Bone marrow (tissue), 2 donors: Measurements from ENCODE around the gene CPNE7.
"Not testable (repeated sequence)": the region's sequence is repeated elsewhere in the genome, so short reads cannot be mapped to it uniquely, and the experiment has no call there.

Experiments
- DNase-seq, 2 donors: peaks; one replicate each; lab custom pipeline; 2025; lab: John Stamatoyannopoulos, UW

CPNE7 gene

GRCh38 chr16:89565506-89566372 is 9.8 kb upstream of the CPNE7 start:
- DNase-seq = peak; percentile 18

DNA sequence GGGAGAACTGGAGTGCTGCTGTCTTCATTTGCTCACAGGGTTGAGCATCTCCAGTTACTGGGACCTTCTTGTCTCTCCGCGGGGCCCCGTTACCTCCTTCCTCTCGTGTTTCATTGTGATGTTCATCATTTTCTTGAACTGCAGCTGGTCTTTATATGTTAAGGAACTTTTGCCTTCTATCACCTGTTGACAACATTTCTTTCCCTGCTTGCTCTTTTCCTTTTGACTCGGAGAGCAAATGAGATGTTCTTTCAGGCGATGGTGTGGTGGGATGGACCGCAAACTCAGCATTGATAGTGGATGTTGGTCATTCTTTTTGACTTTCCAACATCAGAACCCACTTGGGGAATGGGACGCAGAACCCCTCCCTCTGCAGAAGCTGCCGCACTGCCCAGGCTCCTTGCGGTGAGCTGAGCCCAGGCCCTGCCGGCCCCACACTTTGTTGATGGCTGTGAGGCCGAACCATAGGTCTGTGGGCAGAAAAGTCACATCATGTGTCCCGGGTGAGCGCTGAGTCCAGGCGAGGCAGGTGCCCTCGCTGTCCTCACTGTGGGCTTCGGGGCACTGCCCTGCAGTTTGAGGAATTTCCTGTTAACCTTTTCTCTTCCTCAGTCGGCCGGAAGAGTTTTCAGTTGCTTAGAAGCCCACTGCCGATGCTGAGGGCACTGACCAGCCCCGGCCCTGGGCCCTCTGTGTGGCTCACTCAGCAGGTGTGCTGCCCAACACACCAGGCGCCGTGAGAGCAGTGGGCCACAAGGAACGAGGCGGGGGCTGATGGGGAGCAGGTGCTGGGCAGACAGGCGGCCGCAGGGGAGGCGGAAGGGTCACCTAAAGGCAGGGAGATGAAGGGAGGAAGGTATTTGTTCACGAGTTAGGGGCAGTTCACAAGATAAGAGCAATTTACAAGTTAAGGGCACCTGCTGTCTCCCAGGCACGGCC is 7.6 kb upstream of the CPNE7 start:
- DNase-seq = no peak

GRCh38 chr16:89569506-89570341 is 5.8 kb upstream of the CPNE7 start:
- DNase-seq = no peak

GRCh38 chr16:89570342-89570923 is 5.1 kb upstream of the CPNE7 start:
- DNase-seq = no peak

GRCh38 chr16:89570983-89571598 is 4.5 kb upstream of the CPNE7 start:
- not testable (repeated sequence) for DNase-seq

- DNase-seq = no peak
Measured at GRCh38 chr16:89571636-89572035, 3.9 kb upstream of the CPNE7 start.

DNA sequence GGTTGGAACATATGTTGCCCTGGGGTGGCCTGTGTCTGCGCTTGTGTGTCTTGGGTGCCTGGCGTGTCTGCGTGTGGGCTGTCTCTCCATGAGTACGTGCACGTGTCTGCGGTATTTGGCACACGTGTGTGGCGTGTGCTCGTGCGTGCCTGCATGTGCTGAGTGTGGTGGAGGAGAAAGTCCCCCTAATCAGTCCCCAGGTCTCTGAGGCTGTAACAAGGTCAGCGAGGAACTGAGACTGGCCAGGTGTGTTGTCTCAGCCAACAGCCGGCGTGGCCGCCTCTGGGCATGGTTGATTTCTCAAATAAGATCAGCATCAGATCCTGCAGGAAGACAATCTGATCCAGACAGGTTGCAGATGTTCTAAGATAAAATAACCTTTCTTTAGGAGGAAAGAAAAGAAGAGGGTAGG is 3.5 kb upstream of the CPNE7 start:
- DNase-seq = no peak

DNA sequence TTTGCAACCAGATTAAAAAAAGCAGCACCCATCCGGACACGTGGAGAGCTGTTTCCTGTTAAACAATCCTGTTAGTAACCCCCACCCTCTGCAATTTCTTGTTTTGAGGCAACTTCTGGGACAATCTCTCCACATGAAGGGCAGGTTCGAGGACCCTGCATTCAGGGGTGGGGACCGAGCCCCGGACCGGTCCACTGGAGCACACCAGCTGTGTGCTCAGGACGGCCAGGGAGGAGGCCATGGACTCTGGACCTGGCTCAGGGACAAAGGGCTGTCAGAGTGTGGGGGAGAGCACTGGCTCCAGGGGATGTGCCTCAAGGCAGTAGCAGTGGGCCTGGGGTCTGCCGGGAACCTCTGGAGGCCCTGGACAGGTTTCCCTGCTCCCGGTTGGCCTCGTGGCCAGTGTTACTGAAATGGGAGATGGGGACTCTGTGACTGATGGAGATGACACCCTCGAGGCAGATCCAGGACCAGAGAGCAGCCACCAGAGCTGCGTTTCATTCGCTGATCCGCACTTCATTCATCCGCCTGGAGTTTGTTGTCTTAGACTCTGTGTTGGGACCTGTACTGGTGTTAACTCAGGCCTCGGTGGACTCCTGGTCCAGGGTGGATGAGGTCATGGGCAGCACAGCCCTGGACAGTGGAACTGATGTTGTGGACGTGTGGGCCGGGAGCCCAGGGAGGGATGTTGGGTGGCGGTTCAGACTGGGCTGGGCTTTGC is 2.9 kb upstream of the CPNE7 start:
- DNase-seq = no peak

DNA sequence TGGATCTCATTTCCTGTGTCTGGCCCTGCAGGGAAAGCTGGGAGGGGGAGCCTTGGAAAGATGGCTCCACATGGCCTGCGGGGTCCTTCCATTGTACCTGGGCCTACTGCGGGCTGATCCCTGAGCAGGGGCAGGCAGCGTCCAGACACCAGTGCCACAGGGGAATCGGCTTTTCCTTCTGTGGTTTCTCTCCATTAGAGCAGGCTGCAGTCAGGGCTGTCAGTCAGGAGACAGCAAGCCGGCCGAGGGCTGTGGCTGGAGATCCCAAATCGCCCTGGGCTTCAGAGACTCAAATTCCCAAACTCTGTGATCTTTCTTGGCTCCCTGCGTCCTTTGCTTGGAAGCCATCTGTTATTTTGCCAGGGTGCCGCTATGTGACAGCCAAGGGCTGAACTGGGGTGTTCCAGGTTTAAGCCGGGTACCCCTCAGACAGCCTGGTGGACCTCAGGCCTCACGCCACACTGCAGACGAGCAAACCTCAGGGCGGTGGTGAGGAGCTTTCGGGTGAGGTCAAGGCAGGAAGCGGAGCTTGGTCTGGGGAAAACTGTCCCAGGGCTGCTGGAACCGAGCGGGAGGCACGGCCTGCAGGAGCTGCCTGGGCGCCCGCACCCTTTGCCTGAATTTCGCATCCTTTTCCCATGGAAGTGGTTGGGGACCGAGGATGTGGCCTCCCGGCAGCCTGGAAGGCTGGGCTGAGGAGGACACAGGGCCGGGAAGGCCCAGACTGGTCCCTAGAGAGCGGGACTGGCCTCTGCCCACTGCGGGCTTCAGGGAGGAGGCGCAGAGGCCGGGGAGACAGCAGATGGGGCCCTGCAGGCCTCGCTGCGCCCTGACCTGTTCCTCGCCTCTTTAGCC is 1.5 kb upstream of the CPNE7 start:
- no peak for DNase-seq

- DNase-seq = peak; percentile 27 to 38
Measured at GRCh38 chr16:89574681-89575246, 794 bp upstream of the CPNE7 start.

DNA sequence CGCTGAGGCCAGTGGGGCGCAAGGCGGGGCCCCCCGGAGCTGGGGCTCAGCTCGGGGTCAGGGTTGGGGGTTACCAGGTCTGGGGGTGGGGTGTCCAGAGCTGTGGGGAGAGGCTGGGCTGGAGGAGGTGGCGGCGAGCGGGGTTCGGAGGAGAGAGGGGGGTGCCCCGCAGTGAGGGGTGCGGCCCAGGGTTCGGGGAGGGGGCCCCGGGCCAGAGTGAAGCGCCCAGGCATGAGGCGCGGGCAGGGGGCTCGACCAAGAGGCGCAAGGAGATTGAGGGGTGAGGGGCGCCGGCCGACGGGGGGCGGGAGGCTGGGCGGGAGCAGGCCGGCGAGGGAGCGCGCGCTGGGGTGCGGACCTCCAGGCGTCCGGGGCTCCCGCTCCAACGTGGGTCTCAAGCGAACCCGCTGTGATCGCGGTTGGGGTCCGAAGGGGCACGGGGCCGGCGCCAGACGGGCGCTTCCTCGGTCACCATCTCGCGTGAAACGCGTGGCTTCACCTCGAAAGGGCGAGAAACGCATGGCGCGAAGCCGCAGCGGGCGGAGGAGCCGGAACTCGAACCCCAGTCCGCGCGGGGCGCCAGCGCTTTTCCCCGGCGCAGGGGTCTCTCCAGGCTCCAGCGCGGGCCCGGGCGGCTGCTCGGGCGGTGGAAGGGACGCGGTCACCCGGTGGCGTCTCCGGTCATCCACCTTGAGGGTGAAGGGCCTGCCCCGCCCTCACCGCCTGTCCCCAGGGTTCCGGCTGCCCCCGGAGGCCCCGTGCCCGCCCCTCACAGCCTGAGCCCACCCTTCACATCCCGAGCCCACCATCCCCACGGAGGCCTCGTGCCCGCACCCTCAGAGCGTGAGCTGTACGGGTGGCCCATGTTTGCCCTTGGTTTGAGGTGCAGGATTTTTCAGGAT is 846 bp downstream of the CPNE7 start:
- no peak for DNase-seq

- no peak for DNase-seq
Measured at GRCh38 chr16:89577055-89577759, 1.6 kb downstream of the CPNE7 start.

DNA sequence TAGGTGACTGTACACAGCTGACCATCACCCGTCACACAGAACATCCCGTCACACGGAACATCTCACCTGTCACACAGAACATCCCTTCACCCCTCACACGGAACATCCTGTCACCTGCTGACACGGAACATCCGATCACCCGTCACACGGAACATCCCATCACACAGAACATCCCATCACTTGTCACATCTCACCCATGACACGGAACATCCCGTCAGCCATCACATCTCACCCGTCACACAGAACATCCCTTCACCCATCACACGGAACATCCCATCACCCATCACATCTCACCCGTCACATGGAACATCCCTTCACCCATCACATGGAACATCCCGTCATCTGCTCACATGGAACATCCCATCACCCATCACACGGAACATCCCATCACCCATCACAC is 3.8 kb downstream of the CPNE7 start:
- DNase-seq = no peak

DNA sequence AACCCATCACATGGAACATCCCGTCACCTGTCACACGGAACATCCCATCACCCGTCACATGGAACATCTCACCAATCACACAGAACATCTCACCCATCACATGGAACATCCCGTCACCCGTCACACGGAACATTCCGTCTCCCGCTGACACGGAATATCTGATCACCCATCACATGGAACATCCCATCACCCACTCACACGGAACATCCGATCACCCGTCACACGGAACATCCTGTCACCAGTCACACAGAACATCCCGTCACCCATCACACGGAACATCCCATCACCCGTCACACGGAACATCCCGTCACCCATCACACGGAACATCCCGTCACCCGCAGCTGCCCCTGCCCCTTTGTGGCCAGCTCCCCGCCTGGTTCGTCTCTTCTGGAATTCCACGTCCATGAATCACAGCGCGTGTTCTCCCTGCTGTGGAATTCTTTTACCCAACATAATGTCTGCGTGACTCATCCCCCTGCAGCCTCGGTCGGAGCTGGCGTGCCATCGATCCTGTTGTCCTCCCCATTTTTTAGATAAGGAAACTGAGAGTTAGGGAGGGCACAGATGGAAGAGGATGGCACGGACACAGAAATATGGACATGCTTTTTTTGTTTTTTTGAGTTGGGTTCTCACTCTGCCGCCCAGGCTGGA is 5.6 kb downstream of the CPNE7 start:
- no peak for DNase-seq

- no peak for DNase-seq
Measured at GRCh38 chr16:89581861-89582563, 6.5 kb downstream of the CPNE7 start.

GRCh38 chr16:89582614-89583196 is 7.1 kb downstream of the CPNE7 start:
- DNase-seq = no peak
